Type B pancreatic cell (in vitro differentiated cells): ENCODE results near the gene PPP2CA. TPM values are rescaled to one million over a fixed set of nuclear protein-coding genes. Genes with fewer than 3 reads are reported as not detected.

Experiments
- DNase-seq: peaks from one replicate; pipeline ENCODE4 v3.0.0; 2021; ENCODE audit warnings: mixed read lengths; ENCODE audit not compliant: unreplicated experiment; ENCODE audit errors: extremely low spot score
- H3K27ac Mint-ChIP-seq: 2 replicates; pipeline ENCODE4 v1.8.0; 2021; ENCODE audit warnings: mild to moderate bottlenecking, mixed read lengths
- H3K27me3 Mint-ChIP-seq: 2 replicates; pipeline ENCODE4 v1.8.0; 2021; ENCODE audit warnings: mixed read lengths
- H3K36me3 Mint-ChIP-seq: 2 replicates; pipeline ENCODE4 v1.8.0; 2021; ENCODE audit warnings: mixed read lengths
- H3K4me1 Mint-ChIP-seq: one replicate; pipeline ENCODE4 v1.8.0; 2021; ENCODE audit warnings: mixed read lengths; ENCODE audit not compliant: unreplicated experiment
- H3K4me3 Mint-ChIP-seq: 2 replicates; pipeline ENCODE4 v1.8.0; 2021; ENCODE audit warnings: mild to moderate bottlenecking, mixed read lengths
- H3K9me3 Mint-ChIP-seq: 2 replicates; pipeline ENCODE4 v1.8.0; 2021; ENCODE audit warnings: mixed read lengths
- CTCF ChIP-seq: fragments of 200-600 bp; sonication (generic); conservative IDR thresholded peaks from 2 replicates; pipeline ENCODE4 v1.5.0; 2021; ENCODE audit warnings: antibody characterized with exemption, mild to moderate bottlenecking
- microRNA-seq: library from miRNA; unstranded; fragments of <30 nt; microRNA quantifications from one replicate; pipeline ENCODE4, GENCODE V29; 2020
- total RNA-seq: library from RNA; stranded (reverse); gene quantifications from 2 replicates; pipeline ENCODE4 v1.2.1, GENCODE V29; 2021; ENCODE audit warnings: low replicate concordance

PPP2CA gene
- total RNA-seq, 1 donor from 2014 or later: 152 TPM

DNA sequence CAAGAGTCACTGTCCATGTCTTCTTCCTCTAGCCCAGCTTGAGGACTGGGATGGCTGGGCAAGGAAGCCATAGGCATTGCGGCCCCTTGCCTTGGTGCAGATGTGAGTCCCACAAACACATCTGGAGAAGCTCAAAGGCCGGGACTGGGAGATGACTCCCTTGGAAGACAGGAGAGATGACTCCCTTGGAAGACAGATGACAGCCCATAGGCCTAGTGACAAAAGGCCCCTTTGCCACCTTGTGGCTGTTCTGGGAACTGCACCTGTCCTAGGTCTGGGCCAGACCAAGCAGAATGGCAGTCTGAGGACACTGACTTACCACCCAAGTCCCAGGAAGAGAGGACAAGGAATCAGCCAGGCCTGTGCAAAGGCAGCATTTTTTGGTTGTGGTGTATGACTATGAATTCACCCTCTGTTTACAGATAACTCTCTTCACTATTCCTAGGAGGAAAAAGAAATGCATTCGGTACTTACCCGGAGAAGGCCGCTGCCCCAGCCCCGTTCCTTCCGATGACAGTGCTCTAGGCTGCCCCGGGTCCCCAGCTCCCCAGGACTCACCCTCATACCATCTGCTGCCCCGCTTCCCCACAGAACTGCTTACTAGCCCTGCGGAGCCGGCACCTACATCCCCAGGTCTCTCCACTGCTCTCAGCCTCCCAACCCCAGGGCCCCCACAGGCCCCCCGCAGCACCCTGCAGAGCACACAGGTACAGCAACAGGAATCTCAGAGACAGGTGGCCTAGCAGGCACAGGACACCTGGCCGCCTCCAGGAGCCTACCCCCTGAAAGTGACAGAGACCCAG, 79.9 kb downstream of the PPP2CA start:
- DNase-seq: peak; percentile 79

GRCh38 chr5:134145041-134145757, 80.7 kb downstream of the PPP2CA start:
- Mint-ChIP-seq H3K9me3 (no peaks in the 10 kb centered on the region), H3K4me1 (peaks cover 29% of the 10 kb centered on the region), H3K27me3 (no peaks in the 10 kb centered on the region), H3K4me3 (no peak overlapping the region), H3K27ac (peak overlapping the region; percentile 72), H3K36me3 (peaks cover 12% of the 10 kb centered on the region)
- peak; percentile 36 for DNase-seq
- no peak for TF ChIP-seq CTCF

More for the DNA sequence above, 79.9 kb downstream of the PPP2CA start:
- H3K4me3 Mint-ChIP-seq: no peak overlapping the region
- peak overlapping the region; percentile 46 for H3K27ac Mint-ChIP-seq
- peak; percentile 92 for TF ChIP-seq CTCF
- peaks cover 24% of the 10 kb centered on the region for H3K4me1 Mint-ChIP-seq
- no peaks in the 10 kb centered on the region for H3K9me3 Mint-ChIP-seq
- H3K27me3 Mint-ChIP-seq: no peaks in the 10 kb centered on the region
- peaks cover 12% of the 10 kb centered on the region for H3K36me3 Mint-ChIP-seq

Small RNA genes within 50 kb of the gene (microRNA-seq; reads per million reads assigned to microRNA genes)
- not detected for gene MIR3661

Other genes with a start within 250 kb of the PPP2CA start
- gene VDAC1, start 221.1 kb downstream of the PPP2CA start, total RNA-seq: 186 and 219 TPM in 2 replicates
- gene TCF7, start 111.4 kb downstream of the PPP2CA start, total RNA-seq: 6.2 and 11.7 TPM in 2 replicates
- gene SKP1, start 49.1 kb downstream of the PPP2CA start, total RNA-seq: 308 and 332 TPM in 2 replicates
- 0.83 and 5.2 TPM in 2 replicates for gene CDKL3, start 141.1 kb upstream of the PPP2CA start, total RNA-seq
- 70.9 and 93.0 TPM in 2 replicates for gene UBE2B, start 145.5 kb upstream of the PPP2CA start, total RNA-seq
- 24.4 and 28.7 TPM in 2 replicates for gene CDKN2AIPNL, start 185.8 kb upstream of the PPP2CA start, total RNA-seq